ENCODE results near the gene MLLT3. TPM values are rescaled to one million over a fixed set of nuclear protein-coding genes. Genes with fewer than 3 reads are reported as not detected.

MLLT3 gene
- total RNA-seq, 1 donor, result 17.4 TPM

DNA sequence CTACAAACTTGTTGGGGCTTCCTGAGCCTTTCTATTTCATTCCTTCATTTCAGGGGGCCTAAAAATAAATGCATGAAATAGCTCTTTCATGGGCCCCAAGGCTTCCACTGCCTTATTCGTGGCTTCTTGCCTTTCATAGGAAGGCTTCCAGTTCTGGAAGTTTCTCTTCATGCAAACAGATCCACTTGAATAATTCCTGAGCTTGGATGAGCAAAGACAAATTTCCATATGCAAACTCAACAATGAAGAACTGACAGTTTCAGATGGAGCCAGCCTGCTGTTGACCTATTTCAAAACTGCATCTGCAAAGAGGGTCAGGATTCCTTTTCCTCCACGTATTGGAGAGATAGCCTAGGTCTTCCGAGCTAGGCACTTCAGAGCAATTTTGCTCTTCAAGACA is 142.1 kb downstream of the MLLT3 start:
- Histone ChIP-seq H3K4me3 (ENCODE audit: insufficient read depth, low read length) (no peak overlapping the region), H4K20me1 (ENCODE audit: insufficient read depth, low read length) (no peaks in the 10 kb centered on the region), H3K36me3 (ENCODE audit: insufficient read depth, low read length) (no peaks in the 10 kb centered on the region), H3K9me3 (ENCODE audit: low read depth, low read length) (no peaks in the 10 kb centered on the region), H3K27me3 (ENCODE audit: insufficient read depth, low read length) (no peaks in the 10 kb centered on the region), H3K4me2 (ENCODE audit: insufficient read depth, low read length) (no peak overlapping the region), H3K27ac (ENCODE audit: low read depth, low read length) (no peak overlapping the region), H3K79me2 (ENCODE audit: insufficient read depth, low read length) (no peaks in the 10 kb centered on the region), H2AFZ (ENCODE audit: low read length) (no peak overlapping the region), H3K4me1 (ENCODE audit: insufficient read depth, low read length) (no peaks in the 10 kb centered on the region)
- no peak for DNase-seq (ENCODE audit: insufficient read length, low spot score, missing footprints)
- TF ChIP-seq, protein P1, sequence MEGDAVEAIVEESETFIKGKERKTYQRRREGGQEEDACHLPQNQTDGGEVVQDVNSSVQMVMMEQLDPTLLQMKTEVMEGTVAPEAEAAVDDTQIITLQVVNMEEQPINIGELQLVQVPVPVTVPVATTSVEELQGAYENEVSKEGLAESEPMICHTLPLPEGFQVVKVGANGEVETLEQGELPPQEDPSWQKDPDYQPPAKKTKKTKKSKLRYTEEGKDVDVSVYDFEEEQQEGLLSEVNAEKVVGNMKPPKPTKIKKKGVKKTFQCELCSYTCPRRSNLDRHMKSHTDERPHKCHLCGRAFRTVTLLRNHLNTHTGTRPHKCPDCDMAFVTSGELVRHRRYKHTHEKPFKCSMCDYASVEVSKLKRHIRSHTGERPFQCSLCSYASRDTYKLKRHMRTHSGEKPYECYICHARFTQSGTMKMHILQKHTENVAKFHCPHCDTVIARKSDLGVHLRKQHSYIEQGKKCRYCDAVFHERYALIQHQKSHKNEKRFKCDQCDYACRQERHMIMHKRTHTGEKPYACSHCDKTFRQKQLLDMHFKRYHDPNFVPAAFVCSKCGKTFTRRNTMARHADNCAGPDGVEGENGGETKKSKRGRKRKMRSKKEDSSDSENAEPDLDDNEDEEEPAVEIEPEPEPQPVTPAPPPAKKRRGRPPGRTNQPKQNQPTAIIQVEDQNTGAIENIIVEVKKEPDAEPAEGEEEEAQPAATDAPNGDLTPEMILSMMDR (IDR thresholded peaks at IDR 0.05; ENCODE audit: extremely low read depth, low read depth, low read length), result no peak

DNA sequence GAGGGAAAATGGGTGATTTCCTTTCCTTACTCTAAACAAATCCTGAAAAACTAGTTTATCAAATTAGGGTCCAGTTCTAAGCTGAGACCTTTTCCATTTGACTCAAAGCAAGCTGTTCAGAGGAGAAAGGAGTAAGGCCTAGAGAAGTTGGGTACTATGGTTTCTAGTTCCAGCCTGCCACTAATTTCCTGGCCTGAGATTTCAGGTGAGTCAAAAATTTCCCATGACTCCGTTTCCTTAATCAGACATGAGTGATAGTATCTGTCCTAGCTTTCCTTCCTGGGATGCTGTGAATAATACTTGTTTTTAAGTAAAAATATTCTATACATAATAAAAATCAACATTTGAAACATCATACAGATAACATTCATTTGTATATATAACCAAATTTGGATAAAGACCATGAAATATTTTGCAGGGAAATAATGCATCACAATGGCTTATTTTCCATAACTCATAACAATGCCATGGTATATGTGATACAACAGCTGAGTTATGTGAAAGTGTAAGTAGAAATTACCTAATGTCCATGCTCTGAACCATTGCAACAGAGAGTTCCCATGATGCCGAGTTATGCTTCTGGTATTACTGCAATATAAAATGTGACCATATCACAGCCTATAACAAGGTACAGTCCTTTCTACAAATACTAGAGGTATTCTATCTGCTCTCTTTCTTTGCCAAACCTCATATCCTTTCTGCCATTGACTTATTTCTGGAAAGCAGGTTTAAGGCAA is 142.7 kb downstream of the MLLT3 start:
- Histone ChIP-seq H2AFZ (ENCODE audit: low read length) (no peak overlapping the region), H3K36me3 (ENCODE audit: insufficient read depth, low read length) (no peaks in the 10 kb centered on the region), H3K79me2 (ENCODE audit: insufficient read depth, low read length) (no peaks in the 10 kb centered on the region), H3K27me3 (ENCODE audit: insufficient read depth, low read length) (peaks cover under 1% of the 10 kb centered on the region), H3K9me3 (ENCODE audit: low read depth, low read length) (no peaks in the 10 kb centered on the region), H3K4me3 (ENCODE audit: insufficient read depth, low read length) (no peak overlapping the region), H4K20me1 (ENCODE audit: insufficient read depth, low read length) (no peaks in the 10 kb centered on the region), H3K4me1 (ENCODE audit: insufficient read depth, low read length) (no peaks in the 10 kb centered on the region), H3K4me2 (ENCODE audit: insufficient read depth, low read length) (no peak overlapping the region), H3K27ac (ENCODE audit: low read depth, low read length) (no peak overlapping the region)
- TF ChIP-seq, protein P1 (IDR thresholded peaks at IDR 0.05; ENCODE audit: extremely low read depth, low read depth, low read length), result no peak
- no peak for DNase-seq (ENCODE audit: insufficient read length, low spot score, missing footprints)

DNA sequence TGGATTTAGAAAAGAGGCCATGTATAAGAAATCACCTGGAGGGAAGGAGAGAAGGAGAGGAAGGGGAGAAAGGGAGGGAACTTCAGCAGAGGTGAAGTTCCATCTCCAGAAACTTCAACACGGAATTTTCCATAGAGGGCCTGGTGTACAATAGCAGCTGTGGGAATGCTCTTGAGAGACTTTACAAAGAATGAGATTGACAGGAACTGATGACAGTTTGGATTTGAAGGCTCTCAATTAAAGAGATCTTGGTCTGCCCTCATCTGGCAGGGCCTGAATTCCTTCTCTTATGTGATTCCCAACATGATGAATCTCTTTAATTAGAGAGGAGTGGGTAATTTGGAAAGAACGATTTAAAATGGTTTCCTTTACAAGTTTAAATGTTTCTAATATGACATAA is 143.5 kb downstream of the MLLT3 start:
- H3K27ac ChIP-seq (ENCODE audit: low read depth, low read length), result no peak overlapping the region

DNA sequence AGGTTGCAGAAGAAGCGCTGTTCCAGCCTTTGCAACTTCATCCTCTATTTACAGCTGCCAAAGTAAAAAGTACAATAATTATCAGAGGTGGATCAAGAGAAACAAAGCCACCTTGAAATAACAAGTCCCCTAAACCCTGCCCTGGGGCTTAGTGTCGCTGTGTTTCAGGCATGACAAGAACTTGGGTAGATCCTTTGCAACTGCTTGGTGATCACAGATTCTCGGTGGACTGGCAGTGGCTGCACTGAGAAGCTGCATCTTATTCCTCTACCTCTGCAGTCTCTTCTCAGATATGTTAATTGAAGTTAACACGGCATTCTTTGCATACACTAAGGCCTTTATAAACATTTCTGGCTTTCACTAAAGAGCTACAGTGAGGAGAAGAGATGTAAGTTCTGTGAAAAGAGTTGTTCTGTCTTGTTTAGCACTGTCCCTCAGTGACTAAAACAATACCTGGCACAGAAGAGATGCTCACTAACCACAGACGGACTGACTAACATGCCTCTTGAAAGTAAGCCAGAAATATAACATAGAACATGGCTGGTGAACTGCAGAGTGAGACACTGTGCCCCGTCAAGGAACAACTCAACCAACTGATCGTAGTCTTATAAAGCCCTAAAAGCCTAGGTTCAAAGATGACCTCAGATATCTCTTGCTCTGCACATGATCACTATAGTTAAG is 144.2 kb downstream of the MLLT3 start:
- no peak for DNase-seq (ENCODE audit: insufficient read length, low spot score, missing footprints)
- H3K9me3 ChIP-seq (ENCODE audit: low read depth, low read length), result no peaks in the 10 kb centered on the region

More for the DNA sequence above, 143.5 kb downstream of the MLLT3 start:
- no peaks in the 10 kb centered on the region for H4K20me1 ChIP-seq (ENCODE audit: insufficient read depth, low read length)
- no peak overlapping the region for H3K4me3 ChIP-seq (ENCODE audit: insufficient read depth, low read length)
- H3K4me2 ChIP-seq (ENCODE audit: insufficient read depth, low read length), result no peak overlapping the region
- no peak overlapping the region for H2AFZ ChIP-seq (ENCODE audit: low read length)
- no peaks in the 10 kb centered on the region for H3K4me1 ChIP-seq (ENCODE audit: insufficient read depth, low read length)
- no peaks in the 10 kb centered on the region for H3K79me2 ChIP-seq (ENCODE audit: insufficient read depth, low read length)
- no peaks in the 10 kb centered on the region for H3K9me3 ChIP-seq (ENCODE audit: low read depth, low read length)
- TF ChIP-seq, protein P1 (IDR thresholded peaks at IDR 0.05; ENCODE audit: extremely low read depth, low read depth, low read length), result no peak
- H3K36me3 ChIP-seq (ENCODE audit: insufficient read depth, low read length), result no peaks in the 10 kb centered on the region
- H3K27me3 ChIP-seq (ENCODE audit: insufficient read depth, low read length), result peaks cover 2% of the 10 kb centered on the region
- DNase-seq (ENCODE audit: insufficient read length, low spot score, missing footprints), result no peak

More for the DNA sequence above, 144.2 kb downstream of the MLLT3 start:
- peaks cover 2% of the 10 kb centered on the region for H3K27me3 ChIP-seq (ENCODE audit: insufficient read depth, low read length)
- H3K4me3 ChIP-seq (ENCODE audit: insufficient read depth, low read length), result no peak overlapping the region
- no peak overlapping the region for H3K27ac ChIP-seq (ENCODE audit: low read depth, low read length)
- H3K4me1 ChIP-seq (ENCODE audit: insufficient read depth, low read length), result no peaks in the 10 kb centered on the region
- no peaks in the 10 kb centered on the region for H3K79me2 ChIP-seq (ENCODE audit: insufficient read depth, low read length)
- TF ChIP-seq, protein P1 (IDR thresholded peaks at IDR 0.05; ENCODE audit: extremely low read depth, low read depth, low read length), result no peak
- no peaks in the 10 kb centered on the region for H3K36me3 ChIP-seq (ENCODE audit: insufficient read depth, low read length)
- H2AFZ ChIP-seq (ENCODE audit: low read length), result no peak overlapping the region
- H4K20me1 ChIP-seq (ENCODE audit: insufficient read depth, low read length), result no peaks in the 10 kb centered on the region
- H3K4me2 ChIP-seq (ENCODE audit: insufficient read depth, low read length), result no peak overlapping the region

Data from osteoblast (primary cell).